H9 (cell line): ENCODE results near the gene TMEM125. TPM values are rescaled to one million over a fixed set of nuclear protein-coding genes. Genes with fewer than 3 reads are reported as not detected.
A peak's percentile ranks its signal among the peaks of the same experiment; 100 is the strongest.

Experiments used
- DNase-seq: peaks from one replicate; pipeline ENCODE4 v3.0.0-alpha.2; 2017
- H2AFZ ChIP-seq: one replicate; pipeline ENCODE4 v1.6.1; 2013; ENCODE audit warnings: mild to moderate bottlenecking, low read length, control low read depth, moderate library complexity
- H2AK5ac ChIP-seq: 2 replicates; pipeline ENCODE4 v1.6.1; 2013; ENCODE audit warnings: low read length, control low read depth, mixed read lengths; ENCODE audit not compliant: insufficient read length
- H2BK120ac ChIP-seq: one replicate; pipeline ENCODE4 v1.6.1; 2013; ENCODE audit warnings: low read depth, mild to moderate bottlenecking, low read length, control low read depth, inconsistent platforms; ENCODE audit not compliant: poor library complexity, severe bottlenecking
- H2BK12ac ChIP-seq: 2 replicates; pipeline ENCODE4 v1.6.1; 2013; ENCODE audit warnings: low read length, control low read depth, mixed read lengths, low read depth; ENCODE audit not compliant: insufficient read length
- H2BK15ac ChIP-seq: 2 replicates; pipeline ENCODE4 v1.6.1; 2013; ENCODE audit warnings: low read depth, low read length, control low read depth
- H2BK20ac ChIP-seq: one replicate; pipeline ENCODE4 v1.6.1; 2013; ENCODE audit warnings: low read depth, mild to moderate bottlenecking, low read length, control low read depth, inconsistent platforms; ENCODE audit not compliant: poor library complexity, severe bottlenecking
- H2BK5ac ChIP-seq: 2 replicates; pipeline ENCODE4 v1.6.1; 2013; ENCODE audit warnings: low read length, control low read depth, mixed read lengths; ENCODE audit not compliant: insufficient read length
- H3K14ac ChIP-seq: 2 replicates; pipeline ENCODE4 v1.6.1; 2013; ENCODE audit warnings: low read length, control low read depth; ENCODE audit not compliant: insufficient read depth
- H3K18ac ChIP-seq: 2 replicates; pipeline ENCODE4 v1.6.1; 2013; ENCODE audit warnings: low read depth, mild to moderate bottlenecking, mixed read lengths, low read length, control low read depth; ENCODE audit not compliant: insufficient read length
- H3K23ac ChIP-seq: 2 replicates; pipeline ENCODE4 v1.6.1; 2013; ENCODE audit warnings: low read length, control low read depth, mixed read lengths, low read depth; ENCODE audit not compliant: insufficient read length
- H3K23me2 ChIP-seq: 2 replicates; pipeline ENCODE4 v1.6.1; 2013; ENCODE audit warnings: low read depth, mild to moderate bottlenecking, mixed read lengths, low read length, control low read depth; ENCODE audit not compliant: insufficient read length, poor library complexity, severe bottlenecking
- H3K27ac ChIP-seq: 2 replicates; pipeline ENCODE4 v1.5.1; 2013; ENCODE audit warnings: low read length, control low read depth, mixed read lengths, low read depth; ENCODE audit not compliant: insufficient read length
- H3K27me3 ChIP-seq: 2 replicates; pipeline ENCODE4 v1.6.1; 2013; ENCODE audit warnings: low read length, control low read depth, inconsistent platforms; ENCODE audit not compliant: insufficient read depth
- H3K4ac ChIP-seq: 2 replicates; pipeline ENCODE4 v1.6.1; 2013; ENCODE audit warnings: low read depth, mild to moderate bottlenecking, control low read depth, inconsistent platforms, low read length, moderate library complexity
- H3K4me1 ChIP-seq: 2 replicates; pipeline ENCODE4 v1.6.1; 2013; ENCODE audit warnings: low read length, control low read depth, inconsistent platforms; ENCODE audit not compliant: insufficient read depth
- H3K4me2 ChIP-seq: 2 replicates; pipeline ENCODE4 v1.6.1; 2013; ENCODE audit warnings: low read length, control low read depth, mixed read lengths; ENCODE audit not compliant: insufficient read length, insufficient read depth
- H3K56ac ChIP-seq: 2 replicates; pipeline ENCODE4 v1.6.1; 2013; ENCODE audit warnings: low read depth, mild to moderate bottlenecking, mixed read lengths, low read length, control low read depth; ENCODE audit not compliant: insufficient read length
- H3K79me1 ChIP-seq: 2 replicates; pipeline ENCODE4 v1.6.1; 2013; ENCODE audit warnings: low read depth, mild to moderate bottlenecking, moderate library complexity, low read length, control low read depth, inconsistent platforms; ENCODE audit not compliant: insufficient read depth, poor library complexity, severe bottlenecking
- H3K79me2 ChIP-seq: 2 replicates; pipeline ENCODE4 v1.6.1; 2013; ENCODE audit warnings: low read length, control low read depth, inconsistent platforms; ENCODE audit not compliant: insufficient read depth
- H3K9ac ChIP-seq: 2 replicates; pipeline ENCODE4 v1.6.1; 2013; ENCODE audit warnings: low read length, control low read depth, mixed read lengths; ENCODE audit not compliant: insufficient read length; ENCODE audit errors: extremely low read depth
- H3K9me3 ChIP-seq: one replicate; pipeline ENCODE4 v1.6.1; 2013; ENCODE audit warnings: low read depth, low read length, inconsistent platforms; ENCODE audit not compliant: control insufficient read depth
- H3T11ph ChIP-seq: one replicate; pipeline ENCODE4 v1.6.1; 2013; ENCODE audit warnings: mild to moderate bottlenecking, low read length, control low read depth, inconsistent platforms
- H4K20me1 ChIP-seq: one replicate; pipeline ENCODE4 v1.6.1; 2013; ENCODE audit not compliant: control insufficient read depth, insufficient read length, insufficient read depth
- H4K5ac ChIP-seq: 2 replicates; pipeline ENCODE4 v1.6.1; 2013; ENCODE audit warnings: low read depth, mild to moderate bottlenecking, mixed read lengths, low read length, control low read depth; ENCODE audit not compliant: insufficient read length
- H4K8ac ChIP-seq: replicated peaks from 2 replicates; pipeline ENCODE4 v1.6.1; 2013; ENCODE audit warnings: low read length, control low read depth, mixed read lengths, low read depth; ENCODE audit not compliant: insufficient read length
- H4K91ac ChIP-seq: 2 replicates; pipeline ENCODE4 v1.6.1; 2013; ENCODE audit warnings: low read depth, mild to moderate bottlenecking, moderate library complexity, mixed read lengths, low read length, control low read depth; ENCODE audit not compliant: insufficient read length
- H3K27ac Mint-ChIP-seq, 3 experiments: 2 replicates in 2 of 3; 3 replicates in 1 of 3; pipeline ENCODE4 v1.8.0; 2020 to 2021; ENCODE audit warnings: mixed read lengths in 3 of 3, mild to moderate bottlenecking in 1 of 3, moderate library complexity in 1 of 3
- H3K27me3 Mint-ChIP-seq: 2 replicates; pipeline ENCODE4 v1.8.0; 2021; ENCODE audit warnings: low read depth, mild to moderate bottlenecking, moderate library complexity, mixed read lengths
- H3K36me3 Mint-ChIP-seq, 3 experiments: 2 replicates in 2 of 3; 3 replicates in 1 of 3; pipeline ENCODE4 v1.8.0; 2020 to 2021; ENCODE audit warnings: low read depth in 3 of 3, mixed read lengths in 3 of 3; ENCODE audit not compliant: insufficient read depth in 1 of 3
- H3K4me1 Mint-ChIP-seq, 2 experiments: 2 replicates each; pipeline ENCODE4 v1.8.0; 2020; ENCODE audit warnings: mixed read lengths in 2 of 2
- H3K4me3 Mint-ChIP-seq, 2 experiments: 2 replicates in 1 of 2; 3 replicates in 1 of 2; pipeline ENCODE4 v1.8.0; 2020 to 2021; ENCODE audit warnings: mild to moderate bottlenecking in 2 of 2, mixed read lengths in 2 of 2, moderate library complexity in 1 of 2
- H3K9me3 Mint-ChIP-seq, 2 experiments: 2 replicates in 1 of 2; 3 replicates in 1 of 2; pipeline ENCODE4 v1.8.0; 2020; ENCODE audit warnings: mild to moderate bottlenecking in 2 of 2, mixed read lengths in 2 of 2, moderate library complexity in 1 of 2
- CTCF ChIP-seq: fragments of 200-600 bp; sonication (generic); conservative IDR thresholded peaks from 3 replicates; pipeline ENCODE4 v1.8.0; 2021; ENCODE audit warnings: antibody characterized with exemption, mild to moderate bottlenecking
- WGBS: extraction: QIAGEN DNeasy Blood & Tissue Kit; methylation state at CpG from one replicate; pipeline ENCODE4 v1.1.7; 2013; ENCODE audit warnings: missing lambda C conversion rate, low lambda C conversion rate, mixed read lengths; ENCODE audit not compliant: insufficient read length; ENCODE audit errors: extremely low coverage; 5-methylcytosine and 5-hydroxymethylcytosine counted together
- total RNA-seq: library from RNA; stranded (reverse); gene quantifications from 2 replicates; pipeline ENCODE4 v1.2.1, GENCODE V29; 2021

TMEM125 gene
- total RNA-seq, 1 experiment from 2014 or later = 19.6 TPM

GRCh38 chr1:43303471-43304313, 33.9 kb downstream of the TMEM125 start:
- H3K27ac ChIP-seq = no peak overlapping the region

More at GRCh38 chr1:43303471-43304313, 33.9 kb downstream of the TMEM125 start:
- Histone ChIP-seq H2BK5ac (no peak overlapping the region), H4K5ac (no peak overlapping the region), H3T11ph (no peak overlapping the region), H3K4me2 (no peak overlapping the region), H2BK15ac (no peak overlapping the region), H2BK120ac (no peak overlapping the region), H2AK5ac (no peak overlapping the region), H3K9ac (no peak overlapping the region), H3K79me1 (no peaks in the 10 kb centered on the region), H3K9me3 (no peaks in the 10 kb centered on the region), H3K4ac (no peak overlapping the region), H3K23me2 (no peaks in the 10 kb centered on the region), H3K56ac (no peak overlapping the region), H4K91ac (no peak overlapping the region), H3K23ac (no peak overlapping the region), H4K8ac (no peak overlapping the region), H3K27me3 (no peaks in the 10 kb centered on the region), H4K20me1 (no peaks in the 10 kb centered on the region), H2AFZ (no peak overlapping the region), H3K79me2 (no peaks in the 10 kb centered on the region), H2BK20ac (no peak overlapping the region), H3K18ac (no peak overlapping the region), H2BK12ac (no peak overlapping the region), H3K4me1 (no peaks in the 10 kb centered on the region; the same call in 1 of the 2 replicates), H3K14ac (no peak overlapping the region)
- no CpG with 5 or more reads among the region's 8 CpGs for WGBS
- Mint-ChIP-seq H3K4me3 (no peak overlapping the region), H3K9me3 (no peaks in the 10 kb centered on the region), H3K4me1 (peaks cover 27 to 36% of the 10 kb centered on the region in 2 experiments), H3K27me3 (peaks cover 16% of the 10 kb centered on the region), H3K36me3 (no peaks in the 10 kb centered on the region; a peak in 1 of 7 replicates), H3K27ac (peak overlapping the region in 2 of 3 experiments; percentile 15 to 46; a peak in 2 of 7 replicates)
- TF ChIP-seq CTCF = no peak
- DNase-seq = no peak
